SK-N-SH (cell line): ENCODE measurements around the gene SDR9C7.

Source experiments
- GABPA ChIP-seq: IDR thresholded peaks from 2 replicates; pipeline ENCODE4 v1.4.0; 2012; ENCODE audit warnings: low read depth, mild to moderate bottlenecking
- TAF1 ChIP-seq: IDR thresholded peaks from 2 replicates; pipeline ENCODE4 v1.6.1; 2012; ENCODE audit warnings: low read depth, mild to moderate bottlenecking, low read length, moderate library complexity, borderline replicate concordance
- TCF12 ChIP-seq: IDR thresholded peaks from 2 replicates; pipeline ENCODE4 v1.4.0; 2012
- TF ChIP-seq, protein P1 (sequence below): fragments of 200-600 bp; sonication (generic); IDR thresholded peaks from 2 replicates; pipeline ENCODE4 v1.6.1; 2017; ENCODE audit warnings: antibody characterized with exemption, mild to moderate bottlenecking, moderate library complexity
- TF ChIP-seq, protein P2 (sequence below): IDR thresholded peaks from 2 replicates; pipeline ENCODE4 v1.6.1; 2012; ENCODE audit warnings: mild to moderate bottlenecking, low read depth, low read length, moderate library complexity

DNA sequence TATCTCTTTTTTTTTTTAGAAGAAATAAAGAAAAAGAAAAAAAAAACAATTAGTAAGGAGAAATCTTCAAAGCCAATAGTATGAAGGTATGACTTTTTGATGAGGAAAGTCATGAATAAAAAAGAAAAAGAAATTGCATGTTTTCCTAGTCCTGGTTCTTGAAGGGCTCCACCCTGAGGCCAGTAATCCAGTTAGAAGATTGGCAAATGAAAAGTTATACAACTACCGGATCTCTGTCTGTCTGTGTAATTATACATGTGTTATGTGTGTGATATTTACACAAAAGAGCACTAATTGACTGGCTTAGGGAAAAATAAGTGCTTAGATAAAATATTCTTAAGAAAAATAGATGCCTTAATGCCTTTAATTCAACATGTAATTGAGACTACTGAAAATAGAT is 28.4 kb downstream of the SDR9C7 start:
- no peak for TF ChIP-seq GABPA
- TF ChIP-seq, protein P1, sequence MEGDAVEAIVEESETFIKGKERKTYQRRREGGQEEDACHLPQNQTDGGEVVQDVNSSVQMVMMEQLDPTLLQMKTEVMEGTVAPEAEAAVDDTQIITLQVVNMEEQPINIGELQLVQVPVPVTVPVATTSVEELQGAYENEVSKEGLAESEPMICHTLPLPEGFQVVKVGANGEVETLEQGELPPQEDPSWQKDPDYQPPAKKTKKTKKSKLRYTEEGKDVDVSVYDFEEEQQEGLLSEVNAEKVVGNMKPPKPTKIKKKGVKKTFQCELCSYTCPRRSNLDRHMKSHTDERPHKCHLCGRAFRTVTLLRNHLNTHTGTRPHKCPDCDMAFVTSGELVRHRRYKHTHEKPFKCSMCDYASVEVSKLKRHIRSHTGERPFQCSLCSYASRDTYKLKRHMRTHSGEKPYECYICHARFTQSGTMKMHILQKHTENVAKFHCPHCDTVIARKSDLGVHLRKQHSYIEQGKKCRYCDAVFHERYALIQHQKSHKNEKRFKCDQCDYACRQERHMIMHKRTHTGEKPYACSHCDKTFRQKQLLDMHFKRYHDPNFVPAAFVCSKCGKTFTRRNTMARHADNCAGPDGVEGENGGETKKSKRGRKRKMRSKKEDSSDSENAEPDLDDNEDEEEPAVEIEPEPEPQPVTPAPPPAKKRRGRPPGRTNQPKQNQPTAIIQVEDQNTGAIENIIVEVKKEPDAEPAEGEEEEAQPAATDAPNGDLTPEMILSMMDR: no peak
- no peak for TF ChIP-seq TAF1
- TF ChIP-seq, protein P2, sequence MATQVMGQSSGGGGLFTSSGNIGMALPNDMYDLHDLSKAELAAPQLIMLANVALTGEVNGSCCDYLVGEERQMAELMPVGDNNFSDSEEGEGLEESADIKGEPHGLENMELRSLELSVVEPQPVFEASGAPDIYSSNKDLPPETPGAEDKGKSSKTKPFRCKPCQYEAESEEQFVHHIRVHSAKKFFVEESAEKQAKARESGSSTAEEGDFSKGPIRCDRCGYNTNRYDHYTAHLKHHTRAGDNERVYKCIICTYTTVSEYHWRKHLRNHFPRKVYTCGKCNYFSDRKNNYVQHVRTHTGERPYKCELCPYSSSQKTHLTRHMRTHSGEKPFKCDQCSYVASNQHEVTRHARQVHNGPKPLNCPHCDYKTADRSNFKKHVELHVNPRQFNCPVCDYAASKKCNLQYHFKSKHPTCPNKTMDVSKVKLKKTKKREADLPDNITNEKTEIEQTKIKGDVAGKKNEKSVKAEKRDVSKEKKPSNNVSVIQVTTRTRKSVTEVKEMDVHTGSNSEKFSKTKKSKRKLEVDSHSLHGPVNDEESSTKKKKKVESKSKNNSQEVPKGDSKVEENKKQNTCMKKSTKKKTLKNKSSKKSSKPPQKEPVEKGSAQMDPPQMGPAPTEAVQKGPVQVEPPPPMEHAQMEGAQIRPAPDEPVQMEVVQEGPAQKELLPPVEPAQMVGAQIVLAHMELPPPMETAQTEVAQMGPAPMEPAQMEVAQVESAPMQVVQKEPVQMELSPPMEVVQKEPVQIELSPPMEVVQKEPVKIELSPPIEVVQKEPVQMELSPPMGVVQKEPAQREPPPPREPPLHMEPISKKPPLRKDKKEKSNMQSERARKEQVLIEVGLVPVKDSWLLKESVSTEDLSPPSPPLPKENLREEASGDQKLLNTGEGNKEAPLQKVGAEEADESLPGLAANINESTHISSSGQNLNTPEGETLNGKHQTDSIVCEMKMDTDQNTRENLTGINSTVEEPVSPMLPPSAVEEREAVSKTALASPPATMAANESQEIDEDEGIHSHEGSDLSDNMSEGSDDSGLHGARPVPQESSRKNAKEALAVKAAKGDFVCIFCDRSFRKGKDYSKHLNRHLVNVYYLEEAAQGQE: no peak
- TF ChIP-seq TCF12: no peak
